Measurements from ENCODE around the gene DIPK1C.

Gene DIPK1C

DNA sequence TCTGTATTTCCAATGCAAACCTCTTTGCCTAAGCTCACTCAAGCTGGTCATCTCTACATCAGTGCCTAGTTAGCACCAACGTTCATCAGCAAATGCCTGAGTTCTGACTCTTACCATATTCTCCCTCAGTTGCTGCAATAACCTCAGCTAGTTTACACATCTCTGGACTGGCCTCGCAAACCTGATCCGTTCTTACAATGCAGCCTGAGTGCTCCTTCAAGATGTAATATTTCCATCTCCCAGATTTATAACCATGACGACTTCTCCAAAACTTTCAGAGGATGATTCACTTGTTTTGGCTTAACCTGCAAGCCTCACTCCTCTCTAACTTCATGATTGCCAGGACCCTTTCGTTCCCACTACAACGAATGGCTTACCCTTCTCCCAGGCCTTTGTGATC is 69.7 kb downstream of the DIPK1C start:
- no peak for DNase-seq (ENCODE audit: low spot score)
